Measurements from ENCODE around the gene GSTO2.

GSTO2 gene

GRCh38 chr10:104304927-104305326 lies 35.9 kb downstream of the GSTO2 start:
- peaks cover 27 to 33% of the 10 kb centered on the region in 2 donors for H3K4me1 ChIP-seq (ENCODE audit: control insufficient read depth in 1 of 2, insufficient read depth in 2 of 2, low read length in 2 of 2)
- no peak overlapping the region for H3K9ac ChIP-seq (ENCODE audit: low read depth in 1 of 2, low read length in 2 of 2)
- no peak overlapping the region for H3K27ac ChIP-seq (ENCODE audit: low read depth, low read length)

GRCh38 chr10:104306897-104307296 lies 37.9 kb downstream of the GSTO2 start:
- H3K36me3 ChIP-seq (ENCODE audit: control insufficient read depth in 1 of 2, insufficient read depth in 2 of 2, low read length in 2 of 2), result peaks cover 4 to 6% of the 10 kb centered on the region in 2 donors
- H3K9me3 ChIP-seq (ENCODE audit: control insufficient read depth in 1 of 2, low read length in 2 of 2), result no peaks in the 10 kb centered on the region
- H3K27ac ChIP-seq (ENCODE audit: low read depth, low read length), result no peak overlapping the region
- H3K4me1 ChIP-seq (ENCODE audit: control insufficient read depth in 1 of 2, insufficient read depth in 2 of 2, low read length in 2 of 2), result peaks cover 15 to 21% of the 10 kb centered on the region in 2 donors
- H3K9ac ChIP-seq (ENCODE audit: low read depth in 1 of 2, low read length in 2 of 2), result no peak overlapping the region
- no peak overlapping the region for H3K4me3 ChIP-seq (ENCODE audit: low read depth in 1 of 2, low read length in 2 of 2)
- H3K27me3 ChIP-seq (ENCODE audit: control insufficient read depth in 1 of 2, insufficient read depth in 2 of 2, low read length in 2 of 2), result no peaks in the 10 kb centered on the region

More at GRCh38 chr10:104304927-104305326, 35.9 kb downstream of the GSTO2 start:
- no peaks in the 10 kb centered on the region for H3K9me3 ChIP-seq (ENCODE audit: control insufficient read depth in 1 of 2, low read length in 2 of 2)
- H3K36me3 ChIP-seq (ENCODE audit: control insufficient read depth in 1 of 2, insufficient read depth in 2 of 2, low read length in 2 of 2), result no peaks in the 10 kb centered on the region
- H3K4me3 ChIP-seq (ENCODE audit: low read depth in 1 of 2, low read length in 2 of 2), result no peak overlapping the region
- no peaks in the 10 kb centered on the region for H3K27me3 ChIP-seq (ENCODE audit: control insufficient read depth in 1 of 2, insufficient read depth in 2 of 2, low read length in 2 of 2)

GRCh38 chr10:104307576-104308438 lies 38.8 kb downstream of the GSTO2 start:
- Histone ChIP-seq H3K36me3 (ENCODE audit: control insufficient read depth in 1 of 2, insufficient read depth in 2 of 2, low read length in 2 of 2) (peaks cover 6% of the 10 kb centered on the region in 2 donors), H3K27ac (ENCODE audit: low read depth, low read length) (no peak overlapping the region), H3K27me3 (ENCODE audit: control insufficient read depth in 1 of 2, insufficient read depth in 2 of 2, low read length in 2 of 2) (no peaks in the 10 kb centered on the region), H3K9me3 (ENCODE audit: control insufficient read depth in 1 of 2, low read length in 2 of 2) (no peaks in the 10 kb centered on the region), H3K4me3 (ENCODE audit: low read depth in 1 of 2, low read length in 2 of 2) (no peak overlapping the region), H3K9ac (ENCODE audit: low read depth in 1 of 2, low read length in 2 of 2) (no peak overlapping the region), H3K4me1 (ENCODE audit: control insufficient read depth in 1 of 2, insufficient read depth in 2 of 2, low read length in 2 of 2) (peaks cover 15 to 21% of the 10 kb centered on the region in 2 donors)

GRCh38 chr10:104308439-104308903 lies 39.5 kb downstream of the GSTO2 start:
- Histone ChIP-seq H3K27ac (ENCODE audit: low read depth, low read length) (no peak overlapping the region), H3K36me3 (ENCODE audit: control insufficient read depth in 1 of 2, insufficient read depth in 2 of 2, low read length in 2 of 2) (peaks cover 6 to 13% of the 10 kb centered on the region in 2 donors), H3K9me3 (ENCODE audit: control insufficient read depth in 1 of 2, low read length in 2 of 2) (no peaks in the 10 kb centered on the region), H3K4me3 (ENCODE audit: low read depth in 1 of 2, low read length in 2 of 2) (no peak overlapping the region), H3K4me1 (ENCODE audit: control insufficient read depth in 1 of 2, insufficient read depth in 2 of 2, low read length in 2 of 2) (peaks cover 15 to 21% of the 10 kb centered on the region in 2 donors), H3K27me3 (ENCODE audit: control insufficient read depth in 1 of 2, insufficient read depth in 2 of 2, low read length in 2 of 2) (no peaks in the 10 kb centered on the region), H3K9ac (ENCODE audit: low read depth in 1 of 2, low read length in 2 of 2) (no peak overlapping the region)

- Histone ChIP-seq H3K4me3 (ENCODE audit: low read depth in 1 of 2, low read length in 2 of 2) (no peak overlapping the region), H3K9ac (ENCODE audit: low read depth in 1 of 2, low read length in 2 of 2) (no peak overlapping the region), H3K36me3 (ENCODE audit: control insufficient read depth in 1 of 2, insufficient read depth in 2 of 2, low read length in 2 of 2) (peaks cover 21 to 31% of the 10 kb centered on the region in 2 donors), H3K27ac (ENCODE audit: low read depth, low read length) (no peak overlapping the region), H3K27me3 (ENCODE audit: control insufficient read depth in 1 of 2, insufficient read depth in 2 of 2, low read length in 2 of 2) (no peaks in the 10 kb centered on the region), H3K4me1 (ENCODE audit: control insufficient read depth in 1 of 2, insufficient read depth in 2 of 2, low read length in 2 of 2) (peaks cover 15 to 20% of the 10 kb centered on the region in 2 donors), H3K9me3 (ENCODE audit: control insufficient read depth in 1 of 2, low read length in 2 of 2) (no peaks in the 10 kb centered on the region)
Observed at GRCh38 chr10:104309980-104310978, 41.3 kb downstream of the GSTO2 start.

GRCh38 chr10:104311184-104311720 lies 42.3 kb downstream of the GSTO2 start:
- H3K9ac ChIP-seq (ENCODE audit: low read depth in 1 of 2, low read length in 2 of 2), result no peak overlapping the region
- H3K27me3 ChIP-seq (ENCODE audit: control insufficient read depth in 1 of 2, insufficient read depth in 2 of 2, low read length in 2 of 2), result no peaks in the 10 kb centered on the region
- H3K27ac ChIP-seq (ENCODE audit: low read depth, low read length), result no peak overlapping the region
- no peak overlapping the region for H3K4me3 ChIP-seq (ENCODE audit: low read depth in 1 of 2, low read length in 2 of 2)
- no peaks in the 10 kb centered on the region for H3K9me3 ChIP-seq (ENCODE audit: control insufficient read depth in 1 of 2, low read length in 2 of 2)
- peaks cover 21 to 37% of the 10 kb centered on the region in 2 donors for H3K36me3 ChIP-seq (ENCODE audit: control insufficient read depth in 1 of 2, insufficient read depth in 2 of 2, low read length in 2 of 2)
- H3K4me1 ChIP-seq (ENCODE audit: control insufficient read depth in 1 of 2, insufficient read depth in 2 of 2, low read length in 2 of 2), result peaks cover 8 to 11% of the 10 kb centered on the region in 2 donors

GRCh38 chr10:104314591-104315485 lies 45.9 kb downstream of the GSTO2 start:
- H3K9me3 ChIP-seq (ENCODE audit: control insufficient read depth in 1 of 2, low read length in 2 of 2), result no peaks in the 10 kb centered on the region
- no peak overlapping the region for H3K4me3 ChIP-seq (ENCODE audit: low read depth in 1 of 2, low read length in 2 of 2)
- peaks cover 21 to 37% of the 10 kb centered on the region in 2 donors for H3K36me3 ChIP-seq (ENCODE audit: control insufficient read depth in 1 of 2, insufficient read depth in 2 of 2, low read length in 2 of 2)
- no peak overlapping the region for H3K27ac ChIP-seq (ENCODE audit: low read depth, low read length)
- peaks cover 3 to 5% of the 10 kb centered on the region in 2 donors for H3K4me1 ChIP-seq (ENCODE audit: control insufficient read depth in 1 of 2, insufficient read depth in 2 of 2, low read length in 2 of 2)
- H3K9ac ChIP-seq (ENCODE audit: low read depth in 1 of 2, low read length in 2 of 2), result no peak overlapping the region
- no peaks in the 10 kb centered on the region for H3K27me3 ChIP-seq (ENCODE audit: control insufficient read depth in 1 of 2, insufficient read depth in 2 of 2, low read length in 2 of 2)

- Histone ChIP-seq H3K4me1 (ENCODE audit: control insufficient read depth in 1 of 2, insufficient read depth in 2 of 2, low read length in 2 of 2) (peaks cover 3 to 5% of the 10 kb centered on the region in 2 donors), H3K9ac (ENCODE audit: low read depth in 1 of 2, low read length in 2 of 2) (no peak overlapping the region), H3K4me3 (ENCODE audit: low read depth in 1 of 2, low read length in 2 of 2) (no peak overlapping the region), H3K9me3 (ENCODE audit: control insufficient read depth in 1 of 2, low read length in 2 of 2) (no peaks in the 10 kb centered on the region), H3K36me3 (ENCODE audit: control insufficient read depth in 1 of 2, insufficient read depth in 2 of 2, low read length in 2 of 2) (peaks cover 18 to 37% of the 10 kb centered on the region in 2 donors), H3K27ac (ENCODE audit: low read depth, low read length) (no peak overlapping the region), H3K27me3 (ENCODE audit: control insufficient read depth in 1 of 2, insufficient read depth in 2 of 2, low read length in 2 of 2) (no peaks in the 10 kb centered on the region)
Observed at GRCh38 chr10:104315486-104315921, 46.5 kb downstream of the GSTO2 start.

Data from duodenal mucosa (tissue), 2 donors.